Cardiac muscle cell (in vitro differentiated cells and primary cell): ENCODE results near the gene FAM114A2. TPM values are rescaled to one million over a fixed set of nuclear protein-coding genes. Genes with fewer than 3 reads are reported as not detected.

ENCODE experiments used
- DNase-seq, 2 donors: peaks; one replicate each; pipeline versions ENCODE4 v3.0.0 to v3.0.0-alpha.2; 2010 to 2017; ENCODE audit warnings: low read depth in 1 of 2, low spot score in 1 of 2
- H3K27ac ChIP-seq: fragments of 200-600 bp; sonication (generic); 2 replicates; pipeline ENCODE4 v1.5.1; 2016
- H3K27me3 ChIP-seq: fragments of 200-600 bp; sonication (generic); 2 replicates; pipeline ENCODE4 v1.6.0; 2016; ENCODE audit warnings: control low read depth
- H3K36me3 ChIP-seq: fragments of 200-600 bp; sonication (generic); 2 replicates; pipeline ENCODE4 v1.5.1; 2016; ENCODE audit warnings: control low read depth
- H3K4me1 ChIP-seq: fragments of 200-600 bp; sonication (generic); 2 replicates; pipeline ENCODE4 v1.8.1; 2017; ENCODE audit warnings: low read depth, mild to moderate bottlenecking, mixed run types
- H3K4me3 ChIP-seq: fragments of 200-600 bp; sonication (generic); 2 replicates; pipeline ENCODE4 v1.5.1; 2016; ENCODE audit warnings: mild to moderate bottlenecking
- H3K9me3 ChIP-seq: fragments of 200-600 bp; sonication (generic); 2 replicates; pipeline ENCODE4 v1.5.1; 2017; ENCODE audit warnings: low read depth, mild to moderate bottlenecking, control low read depth
- CTCF ChIP-seq: IDR thresholded peaks from 2 replicates; pipeline ENCODE4 v1.5.1; 2012; ENCODE audit warnings: low read depth, mild to moderate bottlenecking, low read length
- polyA plus RNA-seq: library from polyadenylated mRNA; unstranded; fragments of >200 nt; fragmentation: Nextera tagmentation; extraction: Ambion mirVana; gene quantifications from 2 replicates; pipeline ENCODE4 v1.2.1, GENCODE V29; 2016
- total RNA-seq: library from RNA; depleted of rRNA; stranded (reverse); fragments of >200 nt; gene quantifications from 2 replicates; pipeline ENCODE4 v1.2.3, GENCODE V29; 2016

FAM114A2 gene
- total and polyA plus RNA-seq, 2 experiments from 2014 or later, result 10.3 to 13.6 TPM

GRCh38 chr5:153952893-153953292, 85.8 kb downstream of the FAM114A2 start:
- no peaks in the 10 kb centered on the region for H3K4me1 ChIP-seq
- no peak overlapping the region for H3K27ac ChIP-seq
- no peak overlapping the region for H3K4me3 ChIP-seq
- H3K9me3 ChIP-seq, result no peaks in the 10 kb centered on the region
- H3K36me3 ChIP-seq, result no peaks in the 10 kb centered on the region
- no peak for DNase-seq
- no peaks in the 10 kb centered on the region for H3K27me3 ChIP-seq
- TF ChIP-seq CTCF, result no peak

- Histone ChIP-seq H3K4me1 (no peaks in the 10 kb centered on the region), H3K27ac (no peak overlapping the region), H3K36me3 (no peaks in the 10 kb centered on the region), H3K27me3 (no peaks in the 10 kb centered on the region), H3K4me3 (no peak overlapping the region), H3K9me3 (no peaks in the 10 kb centered on the region)
- TF ChIP-seq CTCF, result no peak
- no peak for DNase-seq
These were observed 86.7 kb downstream of the FAM114A2 start for GRCh38 chr5:153952057-153952456.

- DNase-seq, result no peak
- Histone ChIP-seq H3K4me1 (no peaks in the 10 kb centered on the region), H3K9me3 (no peaks in the 10 kb centered on the region), H3K36me3 (no peaks in the 10 kb centered on the region), H3K4me3 (no peak overlapping the region), H3K27me3 (no peaks in the 10 kb centered on the region), H3K27ac (no peak overlapping the region)
- no peak for TF ChIP-seq CTCF
These were observed 97.4 kb downstream of the FAM114A2 start for GRCh38 chr5:153941265-153941664.

Other genes with a start within 250 kb of the FAM114A2 start
- 36.2 and 36.5 TPM in 2 replicates for gene MFAP3, start 57 bp upstream of the FAM114A2 start, total RNA-seq
- 13.6 and 19.6 TPM in 2 replicates for gene MFAP3, start 57 bp upstream of the FAM114A2 start, polyA plus RNA-seq
- 7.4 and 8.2 TPM in 2 replicates for gene GALNT10, start 151.8 kb upstream of the FAM114A2 start, total RNA-seq
- 6.7 and 8.2 TPM in 2 replicates for gene GALNT10, start 151.8 kb upstream of the FAM114A2 start, polyA plus RNA-seq